IPS DF 19.7 (cell line): ENCODE results near the gene RELA.

Experiments used
- DNase-seq: peaks from one replicate; pipeline ENCODE4 v3.0.0-alpha.2; 2013; ENCODE audit warnings: low read depth, low spot score

RELA gene

GRCh38 chr11:65613091-65613928 is 49.4 kb downstream of the RELA start:
- DNase-seq: no peak

- DNase-seq: no peak
These were observed 50.0 kb downstream of the RELA start for GRCh38 chr11:65612691-65613090.

GRCh38 chr11:65611758-65612603 is 50.7 kb downstream of the RELA start:
- no peak for DNase-seq

GRCh38 chr11:65611028-65611757 is 51.5 kb downstream of the RELA start:
- DNase-seq: no peak

GRCh38 chr11:65610404-65610803 is 52.3 kb downstream of the RELA start:
- no peak for DNase-seq

GRCh38 chr11:65609665-65610064 is 53.1 kb downstream of the RELA start:
- DNase-seq: no peak

GRCh38 chr11:65609229-65609628 is 53.5 kb downstream of the RELA start:
- no peak for DNase-seq

- no peak for DNase-seq
These were observed 54.9 kb downstream of the RELA start for GRCh38 chr11:65607614-65608426.

GRCh38 chr11:65606876-65607613 is 55.7 kb downstream of the RELA start:
- DNase-seq: peak; percentile 92

GRCh38 chr11:65604258-65604657 is 58.5 kb downstream of the RELA start:
- DNase-seq: no peak
